A549 (cell line): ENCODE measurements around the gene MAP6D1. TPM values are rescaled to one million over a fixed set of nuclear protein-coding genes. Genes with fewer than 3 reads are reported as not detected.

Experiments
- ATAC-seq, 2 experiments: fragments of 200-7000 bp in 1 of 2; fragments of >200 bp in 1 of 2; cut with Nextera tagmentation in 1 of 2; cut with Tn5 transposase in 1 of 2; 3 replicates each; pipeline versions ENCODE4 v1.8.0 to v1.9.1; 2018 to 2020; ENCODE audit warnings: mild to moderate bottlenecking in 1 of 2, moderate library complexity in 1 of 2
- CTCF ChIA-PET: fragments of 300-600 bp; sonication (Branson Sonifier 250); formaldehyde crosslinking; extraction: SDS; loops from one replicate; lab custom pipeline; 2021; ENCODE audit warnings: antibody characterized with exemption, inconsistent platforms; lab: Yijun Ruan, JAX
- POLR2A ChIA-PET: fragments of 350-600 bp; formaldehyde crosslinking; extraction: SDS; loops from one replicate; lab custom pipeline; 2021; ENCODE audit warnings: antibody characterized with exemption, inconsistent platforms; lab: Yijun Ruan, JAX
- DNase-seq, 2 experiments: peaks; one replicate each; pipeline versions ENCODE4 v3.0.0 to v3.0.0-alpha.2; 2011 to 2016; ENCODE audit warnings: low read depth in 1 of 2, low spot score in 1 of 2
- FAIRE-seq: peaks from 2 replicates; lab custom pipeline; 2011; peaks lifted over from hg19 to GRCh38; lab: Jason Lieb, UNC
- H3K27ac ChIP-seq, 2 experiments: fragments of >200 bp; sonication (Bioruptor Twin); formaldehyde crosslinking; 3 replicates each; pipeline ENCODE4 v1.5.1; 2016 to 2017
- H3K4me1 ChIP-seq: fragments of >200 bp; sonication (Bioruptor Twin); formaldehyde crosslinking; 3 replicates; pipeline ENCODE4 v1.6.1; 2016
- H3K4me2 ChIP-seq: fragments of >200 bp; sonication (Bioruptor Twin); formaldehyde crosslinking; 3 replicates; pipeline ENCODE4 v1.6.1; 2016
- H3K4me3 ChIP-seq: fragments of >200 bp; sonication (Bioruptor Twin); formaldehyde crosslinking; 3 replicates; pipeline ENCODE4 v1.5.1; 2016
- H3K9me3 ChIP-seq: fragments of >200 bp; sonication (Bioruptor Twin); formaldehyde crosslinking; 3 replicates; pipeline ENCODE4 v1.6.1; 2016
- ATOH8 ChIP-seq: fragments of 250-450 bp; sonication (Bioruptor Pico); IDR thresholded peaks from 2 replicates; pipeline ENCODE4 v1.5.0; 2020; ENCODE audit warnings: low read depth, mild to moderate bottlenecking, moderate library complexity
- BCL3 ChIP-seq: fragments of >200 bp; sonication (Bioruptor Twin); formaldehyde crosslinking; IDR thresholded peaks from 3 replicates; pipeline ENCODE4 v1.6.1; 2016
- CBX2 ChIP-seq: fragments of 200-600 bp; sonication (generic); IDR thresholded peaks from 2 replicates; pipeline ENCODE4 v1.6.1; 2016; ENCODE audit warnings: low read depth, mild to moderate bottlenecking, borderline replicate concordance
- CHD2 ChIP-seq: fragments of 150-350 bp; IDR thresholded peaks from 2 replicates; pipeline ENCODE4 v1.6.1; 2014; ENCODE audit warnings: low read length; ENCODE audit not compliant: partially characterized antibody
- E2F6 ChIP-seq: IDR thresholded peaks from 2 replicates; pipeline ENCODE4 v1.6.1; 2012; ENCODE audit warnings: low read depth, borderline replicate concordance
- HDAC2 ChIP-seq: fragments of 200-600 bp; sonication (generic); IDR thresholded peaks from 2 replicates; pipeline ENCODE4 v1.6.1; 2016
- HOXA7 ChIP-seq: fragments of 250-450 bp; sonication (Bioruptor Pico); IDR thresholded peaks from 2 replicates; pipeline ENCODE4 v1.5.0; 2020; ENCODE audit warnings: mild to moderate bottlenecking, moderate library complexity
- HOXB5 ChIP-seq: fragments of 250-450 bp; sonication (Bioruptor Pico); IDR thresholded peaks from 2 replicates; pipeline ENCODE4 v1.5.0; 2020; ENCODE audit warnings: mild to moderate bottlenecking, moderate library complexity
- KDM1A ChIP-seq: fragments of 200-600 bp; sonication (generic); IDR thresholded peaks from 2 replicates; pipeline ENCODE4 v1.6.1; 2016; ENCODE audit warnings: low read depth, mild to moderate bottlenecking
- MAFK ChIP-seq: fragments of 450-650 bp; IDR thresholded peaks from 2 replicates; pipeline ENCODE4 v1.6.1; 2014; ENCODE audit not compliant: partially characterized antibody
- MAZ ChIP-seq: fragments of 150-350 bp; IDR thresholded peaks from 2 replicates; pipeline ENCODE4 v1.6.1; 2014; ENCODE audit warnings: antibody characterized with exemption, low read depth, low read length, borderline replicate concordance
- MYC ChIP-seq: IDR thresholded peaks from 2 replicates; pipeline ENCODE4 v1.6.1; 2012; ENCODE audit warnings: mild to moderate bottlenecking, inconsistent platforms, low read length, improper control_type of control experiment, borderline replicate concordance
- NFE2L2 ChIP-seq: fragments of 150-350 bp; conservative IDR thresholded peaks from 2 replicates; pipeline ENCODE4 v1.6.1; 2014; ENCODE audit warnings: low read length
- PBX3 ChIP-seq: IDR thresholded peaks from 2 replicates; pipeline ENCODE4 v1.6.1; 2012
- POLR2AphosphoS2 ChIP-seq: conservative IDR thresholded peaks from 2 replicates; pipeline ENCODE4 v1.6.1; 2012; ENCODE audit warnings: low read length, improper control_type of control experiment, inconsistent platforms
- RAD21 ChIP-seq, 2 experiments: fragments of >200 bp in 1 of 2; sonication (Bioruptor Twin) in 1 of 2; formaldehyde crosslinking in 1 of 2; IDR thresholded peaks in 1 of 2; conservative IDR thresholded peaks in 1 of 2; 2 replicates in 1 of 2; 3 replicates in 1 of 2; pipeline ENCODE4 v1.6.1; 2012 to 2018; ENCODE audit warnings: inconsistent platforms in 1 of 2
- RARB ChIP-seq: fragments of 250-450 bp; sonication (Bioruptor Pico); IDR thresholded peaks from 2 replicates; pipeline ENCODE4 v1.8.0; 2021; ENCODE audit warnings: mild to moderate bottlenecking, moderate library complexity
- RCOR1 ChIP-seq: fragments of 150-350 bp; IDR thresholded peaks from 2 replicates; pipeline ENCODE4 v1.6.1; 2014; ENCODE audit warnings: antibody characterized with exemption, low read length, low read depth
- RFX5 ChIP-seq: fragments of 450-650 bp; IDR thresholded peaks from 2 replicates; pipeline ENCODE4 v1.7.1; 2014; ENCODE audit warnings: antibody characterized with exemption, mild to moderate bottlenecking, moderate library complexity
- TFCP2L1 ChIP-seq: fragments of 250-450 bp; sonication (Bioruptor Pico); IDR thresholded peaks from 2 replicates; pipeline ENCODE4 v1.5.0; 2021; ENCODE audit warnings: mild to moderate bottlenecking
- USF2 ChIP-seq: fragments of 450-650 bp; IDR thresholded peaks from 2 replicates; pipeline ENCODE4 v1.6.1; 2014; ENCODE audit warnings: antibody characterized with exemption
- ZFP36 ChIP-seq: fragments of 450-650 bp; IDR thresholded peaks from 2 replicates; pipeline ENCODE4 v1.6.1; 2014; ENCODE audit warnings: borderline replicate concordance; ENCODE audit not compliant: partially characterized antibody
- ZNF302 ChIP-seq: fragments of 250-450 bp; sonication (Bioruptor Pico); IDR thresholded peaks from 2 replicates; pipeline ENCODE4 v1.9.0; 2021; ENCODE audit warnings: inconsistent platforms, mild to moderate bottlenecking, moderate library complexity
- ZSCAN20 ChIP-seq: fragments of 250-450 bp; sonication (Bioruptor Pico); IDR thresholded peaks from 2 replicates; pipeline ENCODE4 v1.8.0; 2022; ENCODE audit warnings: mild to moderate bottlenecking, moderate library complexity
- WGBS: methylation state at CpG from one replicate; pipeline ENCODE4 v1.1.6; 2017; ENCODE audit errors: missing lambda C conversion rate; 5-methylcytosine and 5-hydroxymethylcytosine counted together
- polyA plus RNA-seq, 4 experiments: library from polyadenylated mRNA; depleted of rRNA in 3 of 4; stranded (reverse); fragments of >200 nt; fragmentation: RNase III in 1 of 4; extraction: RNeasy Plus Mini Kit Qiagen cat#74134 plus additional on column Dnase treatment in 1 of 4; gene quantifications; 2 replicates in 3 of 4; 3 replicates in 1 of 4; pipeline ENCODE4 v1.2.3, GENCODE V29; 2011 to 2017

Gene MAP6D1
- polyA plus RNA-seq, 2 of the 4 experiments (the other 2 are of a cell fraction), result 0.68 to 1.2 TPM

GRCh38 chr3:183824761-183825455, 469 bp downstream of the MAP6D1 start:
- WGBS, result 24% methylated on average over 5 of the region's 88 CpGs
- peaks cover 8% of the 10 kb centered on the region; the same call in 2 of the 3 replicates for H3K4me1 ChIP-seq
- no peaks in the 10 kb centered on the region for H3K9me3 ChIP-seq
- POLR2A ChIA-PET, result no interaction called here
- ATAC-seq, result peak; percentile 55 to 59
- H3K4me3 ChIP-seq, result peak overlapping the region; percentile 70
- peak in 1 of 2 experiments; percentile 23 for DNase-seq
- H3K27ac ChIP-seq, result peak overlapping the region; percentile 71 to 91; a peak in 5 of 6 replicates
- no peak for FAIRE-seq
- no peak for TF ChIP-seq PBX3
- TF ChIP-seq MAFK, result no peak
- TF ChIP-seq ZNF302, result no peak
- no peak for TF ChIP-seq ZSCAN20
- TF ChIP-seq HDAC2, result no peak
- no peak for TF ChIP-seq HOXA7 (CRISPR knock-in tag)
- TF ChIP-seq RARB (CRISPR knock-in tag), result no peak
- TF ChIP-seq TFCP2L1 (CRISPR knock-in tag), result no peak
- no peak for TF ChIP-seq NFE2L2
- CTCF ChIA-PET, result interaction anchor here (0.6 to 2.1 kb wide), 5 partner anchors 10 to 268 kb away, joined by 3 to 5 read pairs (median 3); no protein-coding TSS in a partner anchor
- peak overlapping the region; percentile 87 for H3K4me2 ChIP-seq

GRCh38 chr3:183823963-183824362, 1.4 kb downstream of the MAP6D1 start:
- ATAC-seq (no peak), FAIRE-seq (no peak), DNase-seq (no peak)
- ChIA-PET POLR2A (no interaction called here), CTCF (interaction anchor here (0.5 to 2.1 kb wide), 3 partner anchors 9 to 361 kb away, joined by 3 to 5 read pairs (median 3); no protein-coding TSS in a partner anchor)
- H3K4me2 ChIP-seq, result peak overlapping the region; percentile 87
- H3K4me1 ChIP-seq, result peaks cover 8% of the 10 kb centered on the region; the same call in 2 of the 3 replicates
- H3K4me3 ChIP-seq, result peak overlapping the region; percentile 70; the same call in 2 of the 3 replicates
- H3K27ac ChIP-seq, result no peak overlapping the region
- TF ChIP-seq E2F6, result no peak
- TF ChIP-seq HOXB5, result no peak
- no peak for TF ChIP-seq USF2
- TF ChIP-seq RAD21 (conservative IDR thresholded peaks at IDR 0.05 in 1 of 2, IDR thresholded peaks at IDR 0.05 in 1 of 2), result peak in 1 of 2 experiments; percentile 23; a peak in 1 of 5 replicates
- no peak for TF ChIP-seq ZNF302
- TF ChIP-seq MAZ, result no peak
- no peak for TF ChIP-seq KDM1A
- TF ChIP-seq ZFP36, result no peak
- TF ChIP-seq, all 56 proteins: peak for 1
- H3K9me3 ChIP-seq, result no peaks in the 10 kb centered on the region
- 92% methylated on average over 5 of the region's 5 CpGs for WGBS

- Histone ChIP-seq H3K4me3 (no peak overlapping the region), H3K4me1 (peaks cover 8% of the 10 kb centered on the region; the same call in 2 of the 3 replicates), H3K4me2 (no peak overlapping the region), H3K27ac (no peak overlapping the region), H3K9me3 (no peaks in the 10 kb centered on the region)
- no peak for FAIRE-seq
- no peak for DNase-seq
- WGBS, result 100% methylated on average over 4 of the region's 13 CpGs
- TF ChIP-seq HOXB5, result no peak
- CTCF ChIA-PET, result no interaction called here
- ATAC-seq, result no peak
- POLR2A ChIA-PET, result no interaction called here
These were observed 2.7 kb downstream of the MAP6D1 start for GRCh38 chr3:183822631-183823030.

GRCh38 chr3:183819831-183820230, 5.5 kb downstream of the MAP6D1 start:
- ChIA-PET CTCF (interaction anchor here (0.6 to 2.5 kb wide), 2 partner anchors 65 to 635 kb away, joined by 3 to 10 read pairs; partner anchors contain the start of gene PARL), POLR2A (no interaction called here)
- 81% methylated on average over 6 of the region's 6 CpGs for WGBS
- peaks cover 8% of the 10 kb centered on the region; the same call in 2 of the 3 replicates for H3K4me1 ChIP-seq
- DNase-seq (no peak), ATAC-seq (no peak), FAIRE-seq (no peak)
- no peak overlapping the region for H3K27ac ChIP-seq
- no peak overlapping the region for H3K4me3 ChIP-seq
- H3K4me2 ChIP-seq, result no peak overlapping the region
- H3K9me3 ChIP-seq, result no peaks in the 10 kb centered on the region
- TF ChIP-seq CHD2 (no peak), POLR2AphosphoS2 (no peak), MYC (no peak), MAFK (no peak), CBX2 (no peak), USF2 (no peak), RFX5 (no peak), BCL3 (no peak), RCOR1 (no peak), ATOH8 (CRISPR knock-in tag) (no peak)
